Kidney (tissue), 14 donors: Measurements from ENCODE around the gene LST1. TPM values are rescaled to one million over a fixed set of nuclear protein-coding genes. Genes with fewer than 3 reads are reported as not detected.
A peak's percentile ranks its signal among the peaks of the same experiment; 100 is the strongest.

Experiments
- DNase-seq, 5 donors: peaks; one replicate each; pipeline ENCODE4 v3.0.0-alpha.2; 2013 to 2020
- FAIRE-seq: peaks from 2 replicates; lab custom pipeline; 2012; peaks lifted over from hg19 to GRCh38; lab: Jason Lieb, UNC
- H3K27ac ChIP-seq, 2 donors: one replicate each; pipeline ENCODE4 v1.7.0; 2013; ENCODE audit warnings: low read depth in 2 of 2, low read length in 2 of 2, inconsistent platforms in 1 of 2
- H3K27me3 ChIP-seq: one replicate; pipeline ENCODE4 v1.7.1; 2013; ENCODE audit warnings: low read length, inconsistent platforms; ENCODE audit not compliant: control insufficient read depth, insufficient read depth
- H3K36me3 ChIP-seq, 3 donors: one replicate each; pipeline versions ENCODE4 v1.7.0 to v1.7.1; 2013; ENCODE audit warnings: low read length in 3 of 3, control low read depth in 1 of 3, inconsistent platforms in 1 of 3; ENCODE audit not compliant: insufficient read depth in 3 of 3, control insufficient read depth in 2 of 3
- H3K4me1 ChIP-seq, 3 donors: one replicate each; pipeline versions ENCODE4 v1.7.0 to v1.7.1; 2013; ENCODE audit warnings: low read length in 3 of 3, inconsistent platforms in 1 of 3, low read depth in 1 of 3; ENCODE audit not compliant: control insufficient read depth in 2 of 3, insufficient read depth in 2 of 3
- H3K4me3 ChIP-seq, 3 donors: one replicate each; pipeline versions ENCODE4 v1.7.0 to v1.8.1; 2013; ENCODE audit warnings: low read length in 3 of 3, control low read depth in 1 of 3, inconsistent platforms in 1 of 3
- H3K9ac ChIP-seq, 3 donors: one replicate each; pipeline versions ENCODE4 v1.7.0 to v1.7.1; 2013; ENCODE audit warnings: low read length in 3 of 3, control low read depth in 1 of 3, inconsistent platforms in 1 of 3
- H3K9me3 ChIP-seq, 3 donors: one replicate each; pipeline versions ENCODE4 v1.7.0 to v1.7.1; 2013; ENCODE audit warnings: low read length in 3 of 3, control low read depth in 1 of 3, inconsistent platforms in 1 of 3; ENCODE audit not compliant: control insufficient read depth in 2 of 3, insufficient read depth in 1 of 3
- intact Hi-C: fragments of 100-400 bp; cut with DNase I; formaldehyde crosslinking; loops from one replicate; pipeline ENCODE4 v1.11.1; 2022
- polyA plus RNA-seq: library from polyadenylated mRNA; stranded (reverse); fragments of 350-450 nt; fragmentation: Illumina TruSeq; extraction: RNeasy Lipid Tissue Mini Kit (QIAGEN cat#74804); gene quantifications from one replicate; pipeline ENCODE4 v1.2.3, GENCODE V29; 2014; ENCODE audit warnings: low read depth, low replicate concordance; ENCODE audit not compliant: insufficient read depth
- total RNA-seq: library from RNA; stranded (reverse); fragmentation: NEBNext Ultra II Directional; extraction: Animal tissue kit (Norgen Biotek cat#: 25700); gene quantifications from one replicate; pipeline ENCODE4 v1.2.1, GENCODE V29; 2021
- TF ChIP-seq, protein P1 (sequence below): IDR thresholded peaks from 3 replicates; pipeline ENCODE4 v1.5.1; 2012; ENCODE audit warnings: mild to moderate bottlenecking, moderate library complexity, borderline replicate concordance; ENCODE audit not compliant: insufficient read depth; ENCODE audit errors: extremely low read depth
- donor health status: control.
- donor health status: control.
- donor health status: control.
- donor health status: control.
- donor health status: control.
- donor health status: DM: yes; HTN: yes; CAD: no.
- donor health status: Normal renal cell carcinoma (clear cell type).

Gene LST1
- total and polyA plus RNA-seq, 2 donors from 2014 or later = 14.8 to 31.5 TPM

DNA sequence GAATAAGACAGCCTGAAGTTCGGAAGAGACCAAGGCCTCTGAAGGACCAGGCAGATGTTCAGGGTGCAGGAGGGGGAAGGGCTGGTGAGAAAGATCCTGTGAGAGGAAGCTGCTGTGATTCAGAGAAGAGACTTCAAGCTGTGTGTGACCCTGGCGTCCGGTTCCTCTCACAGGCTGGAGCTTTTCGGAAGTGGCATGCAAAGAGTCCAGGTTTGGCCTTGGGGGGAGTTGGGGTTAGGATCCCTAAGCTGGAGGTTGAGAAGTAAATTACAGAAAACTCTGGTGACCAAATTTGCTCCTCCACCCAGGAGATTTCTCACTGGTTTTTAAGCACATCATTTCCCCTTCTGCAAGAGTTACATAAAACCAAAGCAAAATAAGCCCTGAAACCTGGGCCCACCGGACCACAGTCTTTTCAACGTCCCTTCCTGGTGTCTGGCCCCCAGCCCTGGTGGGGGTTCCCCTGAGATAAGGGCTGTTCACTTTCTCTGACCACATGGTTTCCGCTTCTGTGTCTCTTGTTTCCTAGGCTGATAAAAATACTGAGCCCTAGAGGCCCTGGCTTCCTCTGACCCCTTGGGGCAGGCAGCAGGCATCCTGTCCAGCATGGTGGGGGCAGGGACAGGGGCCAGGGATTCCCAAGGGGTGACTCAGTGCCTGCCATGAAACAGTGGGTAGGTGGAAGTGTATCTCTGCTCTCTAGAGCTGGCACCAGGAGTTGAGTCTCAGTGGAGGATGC, 25.9 kb upstream of the LST1 start:
- FAIRE-seq = no peak
- H3K4me1 ChIP-seq = peaks cover 0 to 18% (median 0%) of the 10 kb centered on the region in 3 donors
- peak overlapping the region in 1 of 3 donors; percentile 31 for H3K9ac ChIP-seq
- H3K36me3 ChIP-seq = peaks cover 0 to 24% (median 9%) of the 10 kb centered on the region in 3 donors
- DNase-seq = peak in 2 of 5 donors; percentile 65 to 89
- intact Hi-C loops = no loop called here
- peak overlapping the region; percentile 9 to 51 for H3K27ac ChIP-seq
- H3K27me3 ChIP-seq = no peaks in the 10 kb centered on the region
- TF ChIP-seq, protein P1, sequence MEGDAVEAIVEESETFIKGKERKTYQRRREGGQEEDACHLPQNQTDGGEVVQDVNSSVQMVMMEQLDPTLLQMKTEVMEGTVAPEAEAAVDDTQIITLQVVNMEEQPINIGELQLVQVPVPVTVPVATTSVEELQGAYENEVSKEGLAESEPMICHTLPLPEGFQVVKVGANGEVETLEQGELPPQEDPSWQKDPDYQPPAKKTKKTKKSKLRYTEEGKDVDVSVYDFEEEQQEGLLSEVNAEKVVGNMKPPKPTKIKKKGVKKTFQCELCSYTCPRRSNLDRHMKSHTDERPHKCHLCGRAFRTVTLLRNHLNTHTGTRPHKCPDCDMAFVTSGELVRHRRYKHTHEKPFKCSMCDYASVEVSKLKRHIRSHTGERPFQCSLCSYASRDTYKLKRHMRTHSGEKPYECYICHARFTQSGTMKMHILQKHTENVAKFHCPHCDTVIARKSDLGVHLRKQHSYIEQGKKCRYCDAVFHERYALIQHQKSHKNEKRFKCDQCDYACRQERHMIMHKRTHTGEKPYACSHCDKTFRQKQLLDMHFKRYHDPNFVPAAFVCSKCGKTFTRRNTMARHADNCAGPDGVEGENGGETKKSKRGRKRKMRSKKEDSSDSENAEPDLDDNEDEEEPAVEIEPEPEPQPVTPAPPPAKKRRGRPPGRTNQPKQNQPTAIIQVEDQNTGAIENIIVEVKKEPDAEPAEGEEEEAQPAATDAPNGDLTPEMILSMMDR = no peak
- H3K4me3 ChIP-seq = no peak overlapping the region
- H3K9me3 ChIP-seq = no peaks in the 10 kb centered on the region

DNA sequence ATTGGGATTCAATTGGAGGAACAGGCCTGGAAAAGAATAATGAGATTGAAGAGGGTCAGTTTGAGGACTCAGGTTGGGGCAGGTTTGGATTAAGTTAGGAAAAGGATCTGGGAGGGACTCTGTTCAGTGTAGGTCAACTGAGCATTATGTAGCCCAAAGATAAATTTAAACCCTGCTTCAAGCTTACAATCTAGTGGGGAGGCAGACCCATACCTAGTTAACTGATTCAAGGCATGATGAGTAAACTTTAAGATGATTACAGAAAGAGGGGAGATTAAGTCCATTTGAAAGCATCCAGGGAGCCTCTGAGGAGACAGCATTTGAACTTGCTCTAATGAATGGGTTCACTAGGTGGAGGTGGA, 25.4 kb upstream of the LST1 start:
- Histone ChIP-seq H3K27ac (peak overlapping the region in 1 of 2 donors; percentile 24), H3K36me3 (peaks cover 0 to 24% (median 9%) of the 10 kb centered on the region in 3 donors), H3K4me3 (no peak overlapping the region), H3K4me1 (peaks cover 0 to 18% (median 0%) of the 10 kb centered on the region in 3 donors), H3K9ac (no peak overlapping the region), H3K27me3 (no peaks in the 10 kb centered on the region), H3K9me3 (no peaks in the 10 kb centered on the region)
- FAIRE-seq = no peak
- DNase-seq = no peak
- intact Hi-C loops = no loop called here
- TF ChIP-seq, protein P1 = no peak

DNA sequence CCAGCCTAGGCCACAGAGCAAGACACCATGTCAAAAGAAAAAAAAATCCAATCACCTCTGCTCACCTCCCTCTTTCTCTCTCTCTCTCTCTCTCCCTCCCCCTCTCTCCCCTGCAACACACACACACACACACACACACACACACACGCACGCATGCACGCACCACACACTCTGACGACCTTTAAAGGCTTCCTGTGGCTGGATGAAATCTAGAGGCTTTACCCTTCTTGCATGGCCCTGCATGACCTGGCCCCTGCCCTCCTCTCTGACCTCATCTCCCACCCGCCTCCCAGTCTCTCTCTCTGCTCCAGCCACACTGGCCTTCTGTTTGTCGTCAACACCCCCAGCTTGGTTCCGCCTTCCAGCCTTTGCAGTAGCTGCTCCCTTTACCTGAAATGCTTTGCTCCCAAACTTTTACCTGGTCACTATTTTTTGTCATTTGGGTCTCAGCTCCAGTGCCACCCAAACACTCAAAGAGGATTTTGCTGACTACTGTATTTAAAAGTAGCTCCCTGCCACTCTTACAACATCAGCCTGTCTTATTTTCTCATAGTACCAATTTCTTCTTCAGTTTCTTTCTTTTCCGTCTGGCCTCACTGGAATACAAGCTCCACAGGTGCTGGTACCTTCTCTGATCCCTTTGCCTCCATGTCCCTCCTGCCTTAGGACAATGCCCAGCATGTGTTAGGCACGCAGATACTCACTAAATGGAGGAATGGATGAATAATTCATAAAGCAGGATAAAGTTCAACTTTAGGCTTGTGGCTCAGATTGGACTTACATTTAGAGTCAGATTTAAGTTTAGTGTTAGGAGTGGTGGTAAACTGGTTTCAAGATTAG, 18.3 kb upstream of the LST1 start:
- TF ChIP-seq, protein P1 = no peak
- H3K27me3 ChIP-seq = no peaks in the 10 kb centered on the region
- intact Hi-C loops = no loop called here
- FAIRE-seq (no peak), DNase-seq (peak in 1 of 5 donors; percentile 57)
- H3K4me3 ChIP-seq = no peak overlapping the region
- H3K9me3 ChIP-seq = no peaks in the 10 kb centered on the region
- no peak overlapping the region for H3K9ac ChIP-seq
- H3K27ac ChIP-seq = no peak overlapping the region
- H3K4me1 ChIP-seq = no peaks in the 10 kb centered on the region
- no peaks in the 10 kb centered on the region for H3K36me3 ChIP-seq
